NT2/D1 (cell line): ENCODE results near the gene MAPK11.

Experiments used
- DNase-seq: peaks from one replicate; pipeline ENCODE4 v3.0.0-alpha.2; 2011; ENCODE audit warnings: low read depth, low spot score
- H3K27me3 ChIP-seq: 2 replicates; pipeline ENCODE4 v1.6.0; 2011; ENCODE audit warnings: mild to moderate bottlenecking; ENCODE audit not compliant: insufficient read length, insufficient read depth
- H3K36me3 ChIP-seq: 2 replicates; pipeline ENCODE4 v1.6.1; 2011; ENCODE audit warnings: mild to moderate bottlenecking, low read length, mixed read lengths; ENCODE audit not compliant: insufficient read depth, insufficient read length
- H3K4me1 ChIP-seq: 2 replicates; pipeline ENCODE4 v1.5.1; 2011; ENCODE audit not compliant: insufficient read depth, insufficient read length
- H3K4me3 ChIP-seq: 2 replicates; pipeline ENCODE4 v1.5.1; 2011; ENCODE audit warnings: low read depth; ENCODE audit not compliant: insufficient read length
- H3K9ac ChIP-seq: 2 replicates; pipeline ENCODE4 v1.6.0; 2011; ENCODE audit warnings: low read depth; ENCODE audit not compliant: insufficient read length
- H3K9me3 ChIP-seq: 2 replicates; pipeline ENCODE4 v1.5.1; 2011; ENCODE audit warnings: mild to moderate bottlenecking, low read length; ENCODE audit not compliant: insufficient read depth
- SUZ12 ChIP-seq: IDR thresholded peaks from 2 replicates; pipeline ENCODE4 v1.6.1; 2011; ENCODE audit not compliant: insufficient read length, insufficient read depth; ENCODE audit errors: extremely low read depth
- YY1 ChIP-seq: IDR thresholded peaks from 2 replicates; pipeline ENCODE4 v1.6.1; 2011; ENCODE audit not compliant: insufficient read length, insufficient read depth
- ZNF274 ChIP-seq: IDR thresholded peaks from 2 replicates; pipeline ENCODE4 v1.6.1; 2011; ENCODE audit warnings: mild to moderate bottlenecking, low read depth, low read length

Gene MAPK11

GRCh38 chr22:50285568-50286229 lies 15.5 kb upstream of the MAPK11 start:
- Histone ChIP-seq H3K9me3 (no peaks in the 10 kb centered on the region), H3K4me1 (no peaks in the 10 kb centered on the region), H3K27me3 (no peaks in the 10 kb centered on the region), H3K4me3 (no peak overlapping the region), H3K9ac (no peak overlapping the region), H3K36me3 (peaks cover 76% of the 10 kb centered on the region)
- no peak for TF ChIP-seq ZNF274
- no peak for TF ChIP-seq SUZ12
- TF ChIP-seq YY1, result no peak
- no peak for DNase-seq

GRCh38 chr22:50284479-50284878 lies 14.3 kb upstream of the MAPK11 start:
- Histone ChIP-seq H3K36me3 (peaks cover 75% of the 10 kb centered on the region), H3K9ac (no peak overlapping the region), H3K9me3 (no peaks in the 10 kb centered on the region), H3K4me1 (no peaks in the 10 kb centered on the region), H3K4me3 (no peak overlapping the region), H3K27me3 (no peaks in the 10 kb centered on the region)
- TF ChIP-seq YY1 (no peak), ZNF274 (no peak), SUZ12 (no peak)
- DNase-seq, result no peak

DNA sequence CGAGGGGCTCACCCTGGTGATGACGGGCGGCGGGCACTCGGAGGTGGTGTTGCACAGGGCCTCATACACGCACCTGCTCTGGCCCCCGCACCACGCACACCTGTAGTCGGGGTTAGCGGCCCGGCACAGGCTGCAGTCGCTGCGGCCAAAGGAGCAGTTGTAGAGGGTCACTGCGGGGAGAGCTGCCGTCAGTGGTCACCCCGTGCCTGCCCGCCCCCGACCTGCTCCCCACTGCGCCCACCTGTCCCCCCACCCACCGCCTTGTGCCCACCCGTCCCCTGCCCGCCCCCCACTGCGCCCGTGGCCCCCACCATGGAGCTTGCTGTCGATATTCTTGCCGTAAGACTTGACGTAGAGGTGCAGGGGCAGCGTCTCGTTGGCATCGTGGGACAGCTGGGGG lies 13.6 kb upstream of the MAPK11 start:
- Histone ChIP-seq H3K27me3 (no peaks in the 10 kb centered on the region), H3K9ac (no peak overlapping the region), H3K9me3 (no peaks in the 10 kb centered on the region), H3K4me3 (no peak overlapping the region), H3K4me1 (no peaks in the 10 kb centered on the region), H3K36me3 (peaks cover 74% of the 10 kb centered on the region)
- TF ChIP-seq YY1 (no peak), SUZ12 (no peak), ZNF274 (no peak)
- no peak for DNase-seq

GRCh38 chr22:50282361-50283155 lies 12.4 kb upstream of the MAPK11 start:
- no peaks in the 10 kb centered on the region for H3K4me1 ChIP-seq
- H3K36me3 ChIP-seq, result peaks cover 76% of the 10 kb centered on the region
- H3K4me3 ChIP-seq, result no peak overlapping the region
- no peak overlapping the region for H3K9ac ChIP-seq
- TF ChIP-seq YY1, result no peak
- no peak for TF ChIP-seq SUZ12
- no peak for TF ChIP-seq ZNF274
- no peak for DNase-seq
- H3K27me3 ChIP-seq, result no peaks in the 10 kb centered on the region
- no peaks in the 10 kb centered on the region for H3K9me3 ChIP-seq

GRCh38 chr22:50281957-50282356 lies 11.8 kb upstream of the MAPK11 start:
- H3K4me1 ChIP-seq, result no peaks in the 10 kb centered on the region
- no peaks in the 10 kb centered on the region for H3K27me3 ChIP-seq
- H3K9me3 ChIP-seq, result no peaks in the 10 kb centered on the region
- H3K4me3 ChIP-seq, result no peak overlapping the region
- TF ChIP-seq SUZ12, result no peak
- no peak for TF ChIP-seq YY1
- no peak for TF ChIP-seq ZNF274
- no peak overlapping the region for H3K9ac ChIP-seq
- DNase-seq, result no peak
- H3K36me3 ChIP-seq, result peaks cover 79% of the 10 kb centered on the region

- H3K4me1 ChIP-seq, result no peaks in the 10 kb centered on the region
- H3K27me3 ChIP-seq, result no peaks in the 10 kb centered on the region
- H3K36me3 ChIP-seq, result peaks cover 78% of the 10 kb centered on the region
- no peak overlapping the region for H3K4me3 ChIP-seq
- no peak for DNase-seq
- H3K9ac ChIP-seq, result no peak overlapping the region
- peaks cover 5% of the 10 kb centered on the region; the same call in 1 of the 2 replicates for H3K9me3 ChIP-seq
- TF ChIP-seq SUZ12 (no peak), YY1 (no peak), ZNF274 (no peak)
These were observed 11.2 kb upstream of the MAPK11 start for GRCh38 chr22:50281384-50281760.

GRCh38 chr22:50280708-50281383 lies 10.7 kb upstream of the MAPK11 start:
- Histone ChIP-seq H3K27me3 (no peaks in the 10 kb centered on the region), H3K4me3 (no peak overlapping the region), H3K9ac (no peak overlapping the region), H3K9me3 (peaks cover 10% of the 10 kb centered on the region; the same call in 1 of the 2 replicates), H3K36me3 (peaks cover 78% of the 10 kb centered on the region), H3K4me1 (no peaks in the 10 kb centered on the region)
- no peak for DNase-seq
- no peak for TF ChIP-seq SUZ12
- no peak for TF ChIP-seq YY1
- no peak for TF ChIP-seq ZNF274
